Heart left ventricle (tissue), 13 donors: Measurements from ENCODE around the gene PRIMPOL.

ENCODE experiments used
- CTCF ChIP-seq, 12 donors: fragments of 200-600 bp; sonication (generic) in 4 of 12; IDR thresholded peaks; one replicate each; pipeline versions ENCODE4 v1.5.0 to v1.8.0; 2018 to 2022; ENCODE audit warnings: antibody characterized with exemption in 12 of 12, mild to moderate bottlenecking in 5 of 12
- POLR2A ChIP-seq, 2 donors: fragments of 450-650 bp; IDR thresholded peaks; one replicate each; pipeline ENCODE4 v1.6.1; 2017; ENCODE audit warnings: antibody characterized with exemption in 2 of 2, mild to moderate bottlenecking in 2 of 2, moderate library complexity in 2 of 2
- donor health status: ischemic (EF 13 %, LVEDD 7.1; RV severe dilation, severe dysfunction).
- donor health status: DM: no; HTN: yes; CAD: no.
- donor health status: DM: no; HTN: no; CAD: no.
- donor health status: ischemic (EF 25% LVEDD 6.9; RV normal size, moderate dysfunction).
- donor health status: ischemic (EF 25% LVEDD 5.7; RV mildly dilated, moderate dysfunction).
- donor health status: ischemic (EF 35%, LVEDD 5.7; RV mildly dilated, moderate dysfunction).
- donor health status: nonischemic (EF 11% LVEDD 7.7; RV severe dilation, severe dysfunction).
- donor health status: DM: yes; HTN: yes; CAD: no.
- donor health status: PGD.
- donor health status: ischemic (EF 29% LVEDD 5.4; RV normal size, mild dysfunction).
- donor health status: nonischemic (EF 23%, LVEDD 6.1; RV moderate dilation, normal function).

DNA sequence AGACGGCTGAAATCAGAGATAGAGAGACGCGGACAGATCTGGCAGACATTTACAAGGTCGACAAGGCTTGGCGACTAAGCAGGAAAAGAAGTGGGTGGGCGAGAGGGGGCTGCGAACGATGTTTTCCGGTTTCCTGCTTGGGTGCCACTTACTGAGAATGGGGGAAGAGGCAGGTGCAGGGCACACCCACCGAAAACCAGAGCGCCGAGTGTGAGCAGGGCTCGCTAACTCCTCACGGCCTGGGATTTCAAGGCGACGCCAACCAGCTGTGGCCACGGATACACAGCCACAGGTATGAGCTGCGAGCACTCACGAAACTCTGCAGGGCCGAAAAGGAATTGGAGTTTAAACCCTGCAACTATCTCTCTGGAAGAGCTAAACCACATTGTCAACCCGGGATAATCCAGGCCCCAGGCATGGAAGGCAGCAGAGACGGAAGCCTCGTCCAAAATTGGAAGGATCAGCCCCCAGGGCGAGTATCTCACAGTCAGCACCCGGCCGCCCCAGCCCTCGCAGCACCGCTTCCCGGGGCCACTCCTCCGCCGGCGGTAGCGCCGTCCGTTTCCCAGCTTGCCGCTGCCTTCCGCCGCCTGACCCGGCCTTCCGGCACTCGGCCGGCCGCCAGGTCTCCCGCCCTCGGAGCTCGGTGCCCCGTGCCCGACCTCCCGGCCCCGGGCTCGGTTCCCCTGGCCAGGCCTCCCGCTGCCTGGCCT, 1.1 kb upstream of the PRIMPOL start:
- TF ChIP-seq CTCF (IDR thresholded peaks at IDR 0.05) (no peak), POLR2A (IDR thresholded peaks at IDR 0.05) (no peak)
